Cardiac muscle cell (in vitro differentiated cells and primary cell): ENCODE results near the gene ADGRA3. TPM values are rescaled to one million over a fixed set of nuclear protein-coding genes. Genes with fewer than 3 reads are reported as not detected.

ENCODE experiments used
- DNase-seq, 2 donors: peaks; one replicate each; pipeline versions ENCODE4 v3.0.0 to v3.0.0-alpha.2; 2010 to 2017; ENCODE audit warnings: low read depth in 1 of 2, low spot score in 1 of 2
- H3K27ac ChIP-seq: fragments of 200-600 bp; sonication (generic); 2 replicates; pipeline ENCODE4 v1.5.1; 2016
- H3K27me3 ChIP-seq: fragments of 200-600 bp; sonication (generic); 2 replicates; pipeline ENCODE4 v1.6.0; 2016; ENCODE audit warnings: control low read depth
- H3K36me3 ChIP-seq: fragments of 200-600 bp; sonication (generic); 2 replicates; pipeline ENCODE4 v1.5.1; 2016; ENCODE audit warnings: control low read depth
- H3K4me1 ChIP-seq: fragments of 200-600 bp; sonication (generic); 2 replicates; pipeline ENCODE4 v1.8.1; 2017; ENCODE audit warnings: low read depth, mild to moderate bottlenecking, mixed run types
- H3K4me3 ChIP-seq: fragments of 200-600 bp; sonication (generic); 2 replicates; pipeline ENCODE4 v1.5.1; 2016; ENCODE audit warnings: mild to moderate bottlenecking
- H3K9me3 ChIP-seq: fragments of 200-600 bp; sonication (generic); 2 replicates; pipeline ENCODE4 v1.5.1; 2017; ENCODE audit warnings: low read depth, mild to moderate bottlenecking, control low read depth
- polyA plus RNA-seq: library from polyadenylated mRNA; unstranded; fragments of >200 nt; fragmentation: Nextera tagmentation; extraction: Ambion mirVana; gene quantifications from 2 replicates; pipeline ENCODE4 v1.2.1, GENCODE V29; 2016
- total RNA-seq: library from RNA; depleted of rRNA; stranded (reverse); fragments of >200 nt; gene quantifications from 2 replicates; pipeline ENCODE4 v1.2.3, GENCODE V29; 2016
- TF ChIP-seq, protein P1 (sequence below): IDR thresholded peaks from 2 replicates; pipeline ENCODE4 v1.5.1; 2012; ENCODE audit warnings: low read depth, mild to moderate bottlenecking, low read length

Gene ADGRA3
- total and polyA plus RNA-seq, 2 experiments from 2014 or later: 29.3 to 41.1 TPM

DNA sequence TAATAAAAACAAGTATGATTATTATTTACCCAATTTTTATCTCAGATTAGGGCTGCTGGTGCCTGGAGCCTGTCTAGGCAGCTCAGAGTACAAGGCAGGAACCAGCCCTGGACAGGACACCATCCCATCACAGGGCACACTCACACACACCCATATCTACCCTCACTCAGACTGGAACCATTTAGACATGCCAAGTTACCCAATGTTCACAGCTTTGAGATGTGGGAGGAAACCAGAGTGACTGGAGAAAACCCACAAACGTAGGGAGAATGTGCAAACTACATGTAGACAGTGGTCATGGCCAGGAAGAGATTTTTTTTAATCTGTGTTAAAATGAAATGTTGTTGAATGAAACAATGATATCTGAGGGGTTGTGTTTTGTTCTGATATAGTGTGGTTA is 35.7 kb upstream of the ADGRA3 start:
- Histone ChIP-seq H3K4me3 (no peak overlapping the region), H3K9me3 (no peaks in the 10 kb centered on the region), H3K27ac (no peak overlapping the region), H3K36me3 (no peaks in the 10 kb centered on the region), H3K4me1 (no peaks in the 10 kb centered on the region), H3K27me3 (no peaks in the 10 kb centered on the region)
- TF ChIP-seq, protein P1, sequence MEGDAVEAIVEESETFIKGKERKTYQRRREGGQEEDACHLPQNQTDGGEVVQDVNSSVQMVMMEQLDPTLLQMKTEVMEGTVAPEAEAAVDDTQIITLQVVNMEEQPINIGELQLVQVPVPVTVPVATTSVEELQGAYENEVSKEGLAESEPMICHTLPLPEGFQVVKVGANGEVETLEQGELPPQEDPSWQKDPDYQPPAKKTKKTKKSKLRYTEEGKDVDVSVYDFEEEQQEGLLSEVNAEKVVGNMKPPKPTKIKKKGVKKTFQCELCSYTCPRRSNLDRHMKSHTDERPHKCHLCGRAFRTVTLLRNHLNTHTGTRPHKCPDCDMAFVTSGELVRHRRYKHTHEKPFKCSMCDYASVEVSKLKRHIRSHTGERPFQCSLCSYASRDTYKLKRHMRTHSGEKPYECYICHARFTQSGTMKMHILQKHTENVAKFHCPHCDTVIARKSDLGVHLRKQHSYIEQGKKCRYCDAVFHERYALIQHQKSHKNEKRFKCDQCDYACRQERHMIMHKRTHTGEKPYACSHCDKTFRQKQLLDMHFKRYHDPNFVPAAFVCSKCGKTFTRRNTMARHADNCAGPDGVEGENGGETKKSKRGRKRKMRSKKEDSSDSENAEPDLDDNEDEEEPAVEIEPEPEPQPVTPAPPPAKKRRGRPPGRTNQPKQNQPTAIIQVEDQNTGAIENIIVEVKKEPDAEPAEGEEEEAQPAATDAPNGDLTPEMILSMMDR: no peak
- peak in 1 of 2 donors; percentile 60 for DNase-seq

DNA sequence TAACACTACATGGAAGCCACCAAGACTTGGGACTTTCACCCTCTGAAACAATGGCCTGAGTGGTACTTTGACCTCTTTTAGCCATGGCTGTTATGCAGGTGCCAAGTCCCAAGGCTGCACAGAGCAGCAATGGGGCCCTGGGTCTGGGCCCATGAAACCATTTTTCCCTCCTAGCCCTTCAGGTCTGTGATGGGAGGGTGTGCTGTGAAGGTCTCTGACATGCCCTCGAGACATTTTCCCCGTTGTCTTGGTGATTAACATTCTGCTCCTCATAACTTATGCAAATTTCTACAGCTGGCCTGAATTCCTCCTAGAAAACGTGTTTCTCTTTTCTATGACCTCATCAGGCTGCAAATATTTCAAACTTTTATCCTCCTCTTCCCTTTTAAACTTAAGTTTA is 30.4 kb upstream of the ADGRA3 start:
- Histone ChIP-seq H3K9me3 (no peaks in the 10 kb centered on the region), H3K4me3 (no peak overlapping the region), H3K36me3 (no peaks in the 10 kb centered on the region), H3K4me1 (no peaks in the 10 kb centered on the region), H3K27ac (no peak overlapping the region), H3K27me3 (no peaks in the 10 kb centered on the region)
- no peak for DNase-seq
- TF ChIP-seq, protein P1: no peak

DNA sequence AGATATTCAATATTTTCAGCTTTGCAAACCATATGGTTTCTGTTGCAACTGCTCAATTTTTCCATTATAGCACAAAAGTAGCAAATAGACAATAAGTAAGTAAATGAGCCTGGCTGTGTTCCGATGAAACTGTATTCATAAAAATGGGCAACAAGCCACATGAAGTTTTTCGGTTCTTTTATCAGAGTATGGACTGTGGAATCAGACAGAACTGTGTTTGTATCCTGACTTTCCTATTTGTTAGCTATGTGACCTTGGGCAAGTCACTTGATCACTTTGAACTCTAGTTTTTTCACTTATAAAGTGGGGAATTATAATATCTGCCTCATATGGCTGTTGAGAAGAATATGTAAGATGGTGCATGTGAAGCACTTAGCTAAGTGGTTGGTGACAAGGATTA is 23.4 kb upstream of the ADGRA3 start:
- no peaks in the 10 kb centered on the region for H3K4me1 ChIP-seq
- TF ChIP-seq, protein P1: no peak
- H3K4me3 ChIP-seq: no peak overlapping the region
- no peaks in the 10 kb centered on the region for H3K27me3 ChIP-seq
- no peak for DNase-seq
- no peaks in the 10 kb centered on the region for H3K36me3 ChIP-seq
- H3K27ac ChIP-seq: no peak overlapping the region
- no peaks in the 10 kb centered on the region for H3K9me3 ChIP-seq

DNA sequence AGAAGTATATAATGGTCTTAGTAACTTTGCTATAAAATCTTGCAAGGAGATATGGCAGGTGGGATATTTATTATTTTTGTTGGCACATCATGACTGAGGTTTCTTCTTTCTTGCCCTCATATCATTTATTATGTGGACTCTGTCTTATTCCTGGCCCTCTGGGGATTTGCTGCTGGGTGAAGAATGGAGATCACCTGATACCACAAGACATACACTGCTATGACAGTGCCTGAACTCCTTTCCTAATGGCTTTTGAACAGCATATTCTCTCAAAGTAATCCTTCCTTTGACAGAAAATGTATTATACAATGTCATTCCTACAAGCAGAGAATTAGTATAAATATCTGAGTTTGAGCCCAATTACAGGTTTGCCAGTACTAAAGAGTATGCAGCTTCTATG is 22.0 kb upstream of the ADGRA3 start:
- Histone ChIP-seq H3K9me3 (no peaks in the 10 kb centered on the region), H3K4me3 (no peak overlapping the region), H3K27ac (no peak overlapping the region), H3K27me3 (no peaks in the 10 kb centered on the region), H3K4me1 (no peaks in the 10 kb centered on the region), H3K36me3 (no peaks in the 10 kb centered on the region)
- TF ChIP-seq, protein P1: no peak
- no peak for DNase-seq

DNA sequence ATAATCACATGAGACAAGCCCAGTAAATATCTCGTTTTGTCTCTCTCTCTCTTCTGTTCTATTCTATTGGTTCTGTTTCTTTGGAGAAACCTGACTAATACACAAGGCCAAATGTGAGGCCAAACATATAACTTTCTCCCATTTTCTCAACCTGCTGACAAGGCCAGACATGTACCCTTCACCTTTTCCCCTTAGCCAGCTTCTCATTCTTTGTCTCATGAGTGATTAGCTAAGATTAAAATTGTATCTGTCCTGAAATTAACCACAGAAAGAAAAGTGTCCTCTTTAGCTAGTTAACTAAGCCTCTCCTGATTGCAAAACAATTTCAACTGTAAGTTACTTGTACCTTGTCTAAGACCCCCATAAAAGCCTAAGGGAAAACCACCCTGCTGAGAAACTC is 18.5 kb upstream of the ADGRA3 start:
- Histone ChIP-seq H3K27ac (no peak overlapping the region), H3K4me3 (no peak overlapping the region), H3K4me1 (no peaks in the 10 kb centered on the region), H3K9me3 (no peaks in the 10 kb centered on the region), H3K27me3 (no peaks in the 10 kb centered on the region), H3K36me3 (no peaks in the 10 kb centered on the region)
- no peak for DNase-seq
- TF ChIP-seq, protein P1: no peak

DNA sequence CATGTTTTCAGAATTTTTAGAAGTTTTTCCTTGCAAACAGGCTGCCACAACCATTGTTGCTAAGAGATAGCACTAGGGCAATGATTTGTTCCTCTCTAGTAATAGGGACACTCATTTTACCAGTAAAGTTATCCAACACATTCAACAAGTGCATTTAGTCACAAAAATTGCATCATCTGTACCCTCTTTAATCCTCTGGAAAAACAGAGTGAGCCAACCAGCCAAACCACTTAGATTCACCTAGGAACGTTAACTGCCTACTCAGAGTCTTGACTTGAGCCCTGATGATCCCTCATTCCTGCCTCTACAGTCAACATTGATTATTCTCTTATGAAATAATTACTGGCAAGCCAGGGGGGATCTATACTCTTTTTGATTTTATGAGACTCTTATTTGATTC is 17.0 kb upstream of the ADGRA3 start:
- TF ChIP-seq, protein P1: no peak
- Histone ChIP-seq H3K36me3 (no peaks in the 10 kb centered on the region), H3K27me3 (no peaks in the 10 kb centered on the region), H3K4me1 (no peaks in the 10 kb centered on the region), H3K9me3 (no peaks in the 10 kb centered on the region), H3K4me3 (no peak overlapping the region), H3K27ac (no peak overlapping the region)
- no peak for DNase-seq
